HepG2 (cell line): ENCODE data around the gene PPP1R27. TPM values are rescaled to one million over a fixed set of nuclear protein-coding genes. Genes with fewer than 3 reads are reported as not detected.

Source experiments
- ATAC-seq: fragments of 200-7000 bp; cut with Tn5 transposase; 3 replicates; pipeline ENCODE4 v1.9.1; 2020; ENCODE audit warnings: mild to moderate bottlenecking, moderate library complexity
- BruUV-seq: library from RNA; stranded (reverse); fragments of 400-500 nt; replicated peaks from 2 replicates; lab custom pipeline; 2021; lab: Mats Ljungman, UMichigan
- CTCF ChIA-PET: fragments of 300-600 bp; formaldehyde crosslinking; extraction: SDS; loops from one replicate; lab custom pipeline; 2021; ENCODE audit warnings: low total read pairs, inconsistent platforms, low intra/inter-chr PET ratio; lab: Yijun Ruan, JAX
- POLR2A ChIA-PET: fragments of 350-600 bp; sonication (Branson Sonifier 250); formaldehyde crosslinking; loops from one replicate; lab custom pipeline; 2020; ENCODE audit warnings: antibody characterized with exemption, inconsistent platforms; lab: Yijun Ruan, JAX
- DNase-seq: peaks from one replicate; pipeline ENCODE4 v3.0.0-alpha.2; 2015; ENCODE audit warnings: low spot score
- FAIRE-seq: peaks from 3 replicates; lab custom pipeline; 2011; peaks lifted over from hg19 to GRCh38; lab: Jason Lieb, UNC
- H2AFZ ChIP-seq: one replicate; pipeline ENCODE4 v1.6.1; 2011; ENCODE audit warnings: low read length, inconsistent platforms
- H3K27ac ChIP-seq: fragments of 300-600 bp; 3 replicates; pipeline ENCODE4 v1.8.0; 2011; ENCODE audit warnings: mixed run types, mild to moderate bottlenecking, mixed read lengths, low read length, inconsistent platforms; ENCODE audit not compliant: insufficient read depth; ENCODE audit errors: extremely low read length
- H3K27me3 ChIP-seq, 2 experiments: fragments of 200-600 bp in 1 of 2; 2 replicates in 1 of 2; 3 replicates in 1 of 2; pipeline versions ENCODE4 v1.6.0 to v1.8.0; 2011; ENCODE audit warnings: low read length in 2 of 2, mild to moderate bottlenecking in 2 of 2, moderate library complexity in 2 of 2, inconsistent platforms in 1 of 2; ENCODE audit not compliant: insufficient read depth in 2 of 2, control insufficient read depth in 1 of 2
- H3K36me3 ChIP-seq, 2 experiments: fragments of 200-600 bp in 1 of 2; replicated peaks in 1 of 2; 2 replicates in 1 of 2; 3 replicates in 1 of 2; pipeline versions ENCODE4 v1.5.1 to v1.8.0; 2011; ENCODE audit warnings: low read length in 2 of 2, inconsistent platforms in 1 of 2; ENCODE audit not compliant: insufficient read depth in 2 of 2, control insufficient read depth in 1 of 2
- H3K4me1 ChIP-seq: 2 replicates; pipeline ENCODE4 v1.5.1; 2012; ENCODE audit warnings: low read length, inconsistent platforms; ENCODE audit not compliant: insufficient read depth
- H3K4me2 ChIP-seq: 2 replicates; pipeline ENCODE4 v1.6.0; 2011; ENCODE audit warnings: low read depth, low read length, inconsistent platforms
- H3K4me3 ChIP-seq, 3 experiments: fragments of 200-600 bp in 1 of 3; sonication (generic), shearing (Covaris generic) in 1 of 3; replicated peaks in 1 of 3; 2 replicates each; pipeline ENCODE4 v1.5.1; 2011 to 2016; ENCODE audit warnings: low read length in 3 of 3, inconsistent platforms in 2 of 3, low read depth in 2 of 3, mild to moderate bottlenecking in 2 of 3, control low read depth in 1 of 3, mixed read lengths in 1 of 3; ENCODE audit not compliant: insufficient read depth in 1 of 3
- H3K79me2 ChIP-seq: one replicate; pipeline ENCODE4 v1.6.1; 2011; ENCODE audit warnings: low read length, inconsistent platforms; ENCODE audit not compliant: insufficient read depth
- H3K9ac ChIP-seq: 2 replicates; pipeline ENCODE4 v1.6.0; 2011; ENCODE audit warnings: mild to moderate bottlenecking, low read depth, low read length, inconsistent platforms; ENCODE audit not compliant: insufficient read depth
- H3K9me3 ChIP-seq: 2 replicates; pipeline ENCODE4 v1.5.1; 2012; ENCODE audit warnings: mild to moderate bottlenecking, low read length
- H4K20me1 ChIP-seq: 2 replicates; pipeline ENCODE4 v1.6.0; 2011; ENCODE audit warnings: inconsistent platforms, mild to moderate bottlenecking, low read length, moderate library complexity; ENCODE audit not compliant: insufficient read depth
- ATF1 ChIP-seq: IDR thresholded peaks from 2 replicates; pipeline ENCODE4 v1.6.1; 2016; ENCODE audit warnings: mild to moderate bottlenecking, control low read depth
- EED ChIP-seq: sonication (generic); formaldehyde crosslinking; IDR thresholded peaks from 2 replicates; pipeline ENCODE4 v1.5.0; 2020; ENCODE audit warnings: mild to moderate bottlenecking, missing genetic modification reagents
- EP300 ChIP-seq, 3 experiments: sonication (generic) in 1 of 3; formaldehyde crosslinking in 1 of 3; IDR thresholded peaks; 2 replicates each; pipeline versions ENCODE4 v1.5.1 to v1.6.1; 2011 to 2020; ENCODE audit warnings: low read depth in 2 of 3, low read length in 2 of 3, borderline replicate concordance in 1 of 3, improper control_type of control experiment in 1 of 3, mild to moderate bottlenecking in 1 of 3, missing genetic modification reagents in 1 of 3, moderate library complexity in 1 of 3
- NFATC3 ChIP-seq: sonication (generic); formaldehyde crosslinking; IDR thresholded peaks from 2 replicates; pipeline ENCODE4 v1.5.1; 2020; ENCODE audit warnings: mild to moderate bottlenecking, missing genetic modification reagents
- PRDM10 ChIP-seq: sonication (generic); formaldehyde crosslinking; IDR thresholded peaks from 2 replicates; pipeline ENCODE4 v1.4.0; 2020; ENCODE audit warnings: low read depth, missing genetic modification reagents
- TBX3 ChIP-seq: fragments of 450-650 bp; IDR thresholded peaks from 2 replicates; pipeline ENCODE4 v1.6.1; 2017; ENCODE audit warnings: antibody characterized with exemption, mild to moderate bottlenecking, inconsistent platforms, borderline replicate concordance
- TCF7L2 ChIP-seq: IDR thresholded peaks from 2 replicates; pipeline ENCODE4 v1.6.1; 2011; ENCODE audit warnings: mild to moderate bottlenecking, low read depth, low read length, moderate library complexity
- THAP9 ChIP-seq: sonication (generic); formaldehyde crosslinking; IDR thresholded peaks from 2 replicates; pipeline ENCODE4; 2020; ENCODE audit warnings: missing genetic modification reagents, mild to moderate bottlenecking, borderline replicate concordance
- ZNF788 ChIP-seq: sonication (generic); formaldehyde crosslinking; IDR thresholded peaks from 2 replicates; pipeline ENCODE4 v1.5.0; 2020; ENCODE audit warnings: mild to moderate bottlenecking, missing genetic modification reagents, borderline replicate concordance
- ZNF839 ChIP-seq: sonication (generic); formaldehyde crosslinking; IDR thresholded peaks from 2 replicates; pipeline ENCODE4 v1.4.0; 2020; ENCODE audit warnings: missing genetic modification reagents, mild to moderate bottlenecking, borderline replicate concordance
- whole genome bisulfite sequencing: methylation state at CpG from one replicate; pipeline ENCODE4 v1.1.6; 2017; ENCODE audit warnings: low lambda C conversion rate; 5-methylcytosine and 5-hydroxymethylcytosine counted together
- in situ Hi-C: cut with HindIII; loops from 2 replicates; pipeline ENCODE4 v1.10.0; 2017; ENCODE audit warnings: low pct_unique_long_range_greater_than_20kb; ENCODE audit not compliant: extremely low pct_ligation_motif_present
- intact Hi-C: fragments of 100-400 bp; cut with micrococcal nuclease; formaldehyde crosslinking; loops from one replicate; pipeline ENCODE4 v1.10.0; 2022; ENCODE audit not compliant: unreplicated experiment
- polyA plus RNA-seq, 8 experiments: library from polyadenylated mRNA; depleted of rRNA in 3 of 8; stranded (reverse) in 7 of 8; unstranded in 1 of 8; fragments of >200 nt; fragmentation: Illumina TruSeq in 4 of 8; extraction: Trizol in 4 of 8; gene quantifications; 2 replicates each; pipeline versions ENCODE4 v1.2.1 to v1.2.3, GENCODE V29; 2011 to 2016; ENCODE audit warnings: low read depth in 4 of 8, missing spikeins in 1 of 8, mixed read lengths in 1 of 8; ENCODE audit not compliant: insufficient read depth in 1 of 8
- total RNA-seq, 5 experiments: library from RNA; depleted of rRNA; stranded (reverse); fragments of >200 nt; fragmentation: Illumina TruSeq; extraction: Trizol; gene quantifications; 2 replicates each; pipeline ENCODE4 v1.2.3, GENCODE V29; 2016; ENCODE audit warnings: low read depth in 1 of 5
- TF ChIP-seq, protein P1 (sequence below): sonication (generic); formaldehyde crosslinking; IDR thresholded peaks from 2 replicates; pipeline ENCODE4 v1.5.0; 2020; ENCODE audit warnings: missing genetic modification reagents
- TF ChIP-seq, protein P2 (sequence below): sonication (generic); formaldehyde crosslinking; IDR thresholded peaks from 2 replicates; pipeline ENCODE4 v1.5.0; 2020; ENCODE audit warnings: missing genetic modification reagents, mild to moderate bottlenecking, borderline replicate concordance

The PPP1R27 gene
- total and polyA plus RNA-seq, 2 of the 13 experiments (the other 11 are each of a cell fraction or from before 2014, with no cell fraction given) = 0.17 to 1.00 TPM

GRCh38 chr17:81831563-81831956, 3.3 kb downstream of the PPP1R27 start:
- H3K9ac ChIP-seq = peak overlapping the region; percentile 76
- H3K27ac ChIP-seq = no peak overlapping the region
- no peaks in the 10 kb centered on the region; a peak in 1 of 5 replicates for H3K27me3 ChIP-seq
- CTCF ChIA-PET = no interaction called here
- FAIRE-seq (no peak), ATAC-seq (no peak), DNase-seq (no peak)
- POLR2A ChIA-PET = interaction anchor here (0.7 to 3.0 kb wide), 4 partner anchors 10 to 18 kb away, joined by 3 to 52 read pairs (median 6); no protein-coding TSS in a partner anchor
- peak overlapping the region; percentile 98 for H3K4me2 ChIP-seq
- H2AFZ ChIP-seq = no peak overlapping the region
- no peaks in the 10 kb centered on the region for H3K9me3 ChIP-seq
- H3K36me3 ChIP-seq = no peaks in the 10 kb centered on the region
- H3K4me1 ChIP-seq = peaks cover 55% of the 10 kb centered on the region
- in situ Hi-C loops (no loop called here), intact Hi-C loops (no loop called here)
- BruUV-seq = no TSS peak
- WGBS = 79% methylated on average over 6 of the region's 7 CpGs
- H3K4me3 ChIP-seq = peak overlapping the region in 2 of 3 experiments; percentile 84 to 86; a peak in 5 of 6 replicates
- peaks cover 19% of the 10 kb centered on the region for H3K79me2 ChIP-seq
- no peaks in the 10 kb centered on the region for H4K20me1 ChIP-seq
- TF ChIP-seq TCF7L2 (no peak), ZNF788 (CRISPR knock-in tag) (no peak), TBX3 (no peak), PRDM10 (CRISPR knock-in tag) (no peak), EED (CRISPR knock-in tag) (no peak), EP300 (IDR thresholded peaks at IDR 0.05; ENCODE audit: low read depth in 2 of 2, low read length in 2 of 2) (no peak), EP300 (CRISPR knock-in tag; IDR thresholded peaks at IDR 0.05; ENCODE audit: borderline replicate concordance) (0 out of 2 replicates have a peak, but pooled peaks have one; percentile 7), ZNF839 (CRISPR knock-in tag) (no peak), THAP9 (CRISPR knock-in tag) (no peak), ATF1 (CRISPR knock-in tag) (no peak), NFATC3 (CRISPR knock-in tag) (no peak)
- TF ChIP-seq, protein P1, sequence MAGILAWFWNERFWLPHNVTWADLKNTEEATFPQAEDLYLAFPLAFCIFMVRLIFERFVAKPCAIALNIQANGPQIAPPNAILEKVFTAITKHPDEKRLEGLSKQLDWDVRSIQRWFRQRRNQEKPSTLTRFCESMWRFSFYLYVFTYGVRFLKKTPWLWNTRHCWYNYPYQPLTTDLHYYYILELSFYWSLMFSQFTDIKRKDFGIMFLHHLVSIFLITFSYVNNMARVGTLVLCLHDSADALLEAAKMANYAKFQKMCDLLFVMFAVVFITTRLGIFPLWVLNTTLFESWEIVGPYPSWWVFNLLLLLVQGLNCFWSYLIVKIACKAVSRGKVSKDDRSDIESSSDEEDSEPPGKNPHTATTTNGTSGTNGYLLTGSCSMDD (CRISPR knock-in tag) = no peak
- TF ChIP-seq, protein P2, sequence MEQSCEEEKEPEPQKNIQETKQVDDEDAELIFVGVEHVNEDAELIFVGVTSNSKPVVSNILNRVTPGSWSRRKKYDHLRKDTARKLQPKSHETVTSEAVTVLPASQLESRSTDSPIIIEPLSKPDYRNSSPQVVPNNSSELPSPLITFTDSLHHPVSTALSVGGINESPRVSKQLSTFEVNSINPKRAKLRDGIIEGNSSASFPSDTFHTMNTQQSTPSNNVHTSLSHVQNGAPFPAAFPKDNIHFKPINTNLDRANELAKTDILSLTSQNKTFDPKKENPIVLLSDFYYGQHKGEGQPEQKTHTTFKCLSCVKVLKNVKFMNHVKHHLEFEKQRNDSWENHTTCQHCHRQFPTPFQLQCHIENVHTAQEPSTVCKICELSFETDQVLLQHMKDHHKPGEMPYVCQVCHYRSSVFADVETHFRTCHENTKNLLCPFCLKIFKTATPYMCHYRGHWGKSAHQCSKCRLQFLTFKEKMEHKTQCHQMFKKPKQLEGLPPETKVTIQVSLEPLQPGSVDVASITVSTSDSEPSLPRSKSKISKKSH = 0 out of 2 replicates have a peak, but pooled peaks have one; percentile 13
